ENCODE data around the gene MYO16.

Gene MYO16

DNA sequence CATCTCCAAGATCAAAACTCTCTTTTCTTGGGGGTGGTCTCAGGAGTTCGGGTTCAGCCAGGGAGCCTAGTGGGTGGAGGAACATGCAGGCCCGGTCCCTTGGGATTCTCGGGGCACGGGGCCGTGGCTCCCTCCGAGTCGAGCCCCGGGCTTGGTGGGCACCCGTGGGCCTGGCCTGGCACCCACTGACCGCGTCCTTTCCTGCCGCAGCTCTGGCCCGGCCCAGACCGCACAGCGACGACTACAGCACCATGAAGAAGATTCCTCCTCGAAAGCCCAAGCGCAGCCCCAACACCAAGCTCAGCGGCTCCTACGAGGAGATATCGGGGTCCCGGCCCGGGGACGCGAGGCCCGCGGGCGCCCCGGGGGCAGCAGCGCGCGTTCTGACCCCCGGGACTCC lies 510.6 kb downstream of the MYO16 start:
- no peak for DNase-seq

DNA sequence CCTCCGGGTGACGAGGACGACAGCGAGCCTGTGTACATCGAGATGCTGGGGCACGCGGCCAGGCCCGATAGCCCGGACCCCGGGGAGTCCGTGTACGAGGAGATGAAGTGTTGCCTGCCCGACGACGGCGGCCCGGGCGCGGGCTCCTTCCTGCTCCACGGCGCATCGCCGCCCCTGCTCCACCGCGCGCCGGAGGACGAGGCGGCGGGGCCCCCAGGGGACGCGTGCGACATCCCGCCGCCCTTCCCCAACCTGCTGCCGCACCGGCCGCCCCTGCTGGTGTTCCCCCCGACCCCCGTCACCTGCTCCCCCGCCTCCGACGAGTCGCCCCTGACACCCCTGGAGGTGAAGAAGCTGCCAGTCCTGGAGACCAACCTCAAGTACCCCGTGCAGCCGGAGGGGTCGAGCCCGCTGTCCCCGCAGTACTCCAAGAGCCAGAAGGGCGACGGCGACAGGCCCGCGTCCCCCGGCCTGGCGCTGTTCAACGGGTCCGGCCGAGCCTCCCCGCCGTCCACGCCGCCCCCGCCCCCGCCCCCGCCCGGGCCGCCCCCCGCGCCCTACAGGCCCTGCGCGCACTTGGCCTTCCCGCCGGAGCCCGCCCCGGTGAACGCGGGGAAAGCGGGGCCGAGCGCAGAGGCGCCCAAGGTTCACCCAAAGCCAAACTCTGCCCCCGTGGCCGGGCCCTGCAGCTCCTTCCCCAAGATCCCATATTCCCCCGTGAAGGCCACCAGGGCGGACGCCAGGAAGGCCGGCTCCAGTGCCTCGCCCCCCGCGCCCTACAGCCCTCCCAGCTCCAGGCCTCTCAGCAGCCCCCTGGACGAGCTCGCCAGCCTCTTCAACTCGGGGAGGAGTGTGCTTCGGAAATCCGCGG lies 511.3 kb downstream of the MYO16 start:
- DNase-seq = no peak

DNA sequence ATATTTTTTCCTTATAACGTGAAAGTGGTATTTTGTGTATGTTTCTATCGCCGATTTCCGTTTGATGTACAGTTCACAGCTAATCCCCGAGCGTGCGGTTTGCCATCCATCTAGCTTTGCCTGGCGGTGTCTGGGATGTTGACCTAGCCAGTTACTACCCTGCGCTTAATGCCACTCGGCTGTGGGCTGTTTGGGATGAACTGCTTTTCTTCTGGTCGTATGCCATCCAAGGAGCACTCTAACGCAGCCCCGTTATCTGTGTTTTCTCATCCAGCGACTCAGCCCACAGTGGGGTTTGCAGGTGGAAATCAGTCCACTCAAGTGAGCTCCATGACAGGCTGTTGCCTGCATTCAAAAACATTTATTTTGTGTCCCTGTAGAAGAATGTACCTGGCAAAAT lies 512.3 kb downstream of the MYO16 start:
- no peak for DNase-seq

DNA sequence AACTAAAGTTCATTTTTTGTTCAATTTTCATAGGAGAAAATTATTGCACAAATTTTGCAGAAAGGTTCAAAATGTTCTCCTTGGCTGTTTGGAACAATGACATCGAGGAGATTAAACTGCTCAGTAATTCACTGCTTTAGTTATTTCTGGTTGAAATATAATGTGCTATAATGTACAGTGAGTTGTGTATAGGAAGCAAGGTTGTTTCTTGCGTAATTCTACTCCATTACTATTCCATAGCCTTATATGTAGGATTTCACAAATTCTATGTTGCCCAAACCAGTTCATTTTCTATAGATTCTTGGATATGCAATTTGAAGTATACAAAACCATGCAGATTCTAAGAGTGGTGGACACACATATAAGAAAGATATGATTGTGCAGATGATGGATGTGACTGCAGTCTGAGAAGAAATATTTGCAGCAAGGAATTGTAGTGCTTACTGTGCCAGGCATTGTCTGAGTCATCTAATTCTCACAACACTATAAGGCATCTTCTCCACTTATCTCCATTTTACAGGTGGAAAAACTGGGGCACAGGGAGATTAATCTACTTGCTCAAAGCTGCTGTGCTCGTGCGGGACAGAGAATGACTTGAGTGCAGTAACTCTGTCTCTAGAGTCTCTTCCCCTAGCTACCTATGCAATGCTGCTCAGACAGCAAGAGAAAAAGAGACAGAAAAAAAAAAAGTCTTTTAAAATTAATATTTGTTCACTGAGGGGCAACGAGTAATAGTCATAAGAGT lies 515.5 kb downstream of the MYO16 start:
- DNase-seq = no peak

DNA sequence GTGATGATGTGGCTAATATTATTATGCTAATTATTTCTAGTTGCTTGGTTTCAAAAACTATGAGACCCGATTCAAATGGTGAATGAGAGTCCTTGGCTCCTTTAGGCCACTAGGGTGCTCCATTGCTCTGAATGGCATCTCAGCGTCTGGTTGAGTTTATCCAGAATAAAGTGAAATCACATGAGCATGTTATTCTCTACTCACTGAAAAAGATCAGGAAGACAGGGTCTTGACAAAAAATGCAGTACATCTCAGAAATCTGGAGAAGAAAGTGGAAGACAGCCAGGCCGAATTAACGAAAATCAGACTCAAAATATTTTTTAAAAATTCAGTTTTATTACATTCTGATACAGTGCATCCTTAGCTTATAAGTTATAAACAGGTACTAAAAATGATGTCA lies 516.2 kb downstream of the MYO16 start:
- DNase-seq = peak; percentile 42

DNA sequence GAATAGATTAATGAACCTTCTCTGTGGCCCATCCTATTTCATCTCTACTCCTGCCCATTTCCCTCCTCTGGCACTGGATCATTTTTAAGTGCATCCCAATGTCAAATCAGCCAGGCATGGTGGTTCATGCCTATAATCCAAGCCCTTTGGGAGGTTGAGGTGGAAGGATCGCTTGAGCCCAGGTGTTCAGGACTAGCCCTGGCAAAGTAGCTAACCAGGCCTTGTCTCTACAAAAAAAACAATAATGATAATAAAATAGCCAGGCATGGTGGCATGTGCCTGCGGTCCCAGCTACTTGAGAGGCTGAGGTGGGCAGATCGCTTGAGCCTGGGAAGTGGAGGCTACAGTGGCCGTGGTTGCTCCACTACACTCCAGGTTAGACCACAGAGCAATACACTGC lies 517.0 kb downstream of the MYO16 start:
- no peak for DNase-seq

DNA sequence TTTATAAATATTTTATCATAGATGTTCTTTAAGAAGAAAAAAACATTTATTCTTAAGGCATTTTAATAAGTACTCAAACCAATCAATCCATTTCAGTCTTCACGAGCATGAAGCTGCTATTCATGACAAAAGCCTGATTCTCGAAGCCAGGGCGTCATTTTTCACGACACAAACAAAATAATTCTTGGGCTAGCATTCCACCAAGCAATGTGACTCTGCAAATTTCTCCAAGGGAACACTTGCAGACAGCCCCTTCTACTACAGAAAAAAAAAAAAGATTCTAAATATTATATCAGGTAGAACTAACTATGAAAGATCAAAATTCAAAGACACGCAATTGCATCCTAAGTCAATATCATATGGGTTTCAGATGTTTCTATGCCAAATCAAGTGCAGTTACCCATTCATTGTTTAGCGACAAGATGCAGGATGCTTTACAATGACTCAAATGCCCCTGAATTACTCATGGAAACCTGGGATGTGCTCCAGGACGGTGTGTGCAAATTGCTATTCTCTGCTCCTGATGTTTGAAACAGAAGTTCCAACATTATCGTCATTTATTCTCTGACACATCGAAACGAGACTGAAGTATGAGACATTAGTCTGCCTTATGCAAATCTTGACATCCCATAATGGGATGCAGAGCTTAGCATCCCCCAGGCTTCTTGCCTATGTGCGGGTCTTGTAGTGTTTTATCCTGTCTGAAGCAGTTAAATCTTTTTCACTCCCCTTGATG lies 517.7 kb downstream of the MYO16 start:
- no peak for DNase-seq

DNA sequence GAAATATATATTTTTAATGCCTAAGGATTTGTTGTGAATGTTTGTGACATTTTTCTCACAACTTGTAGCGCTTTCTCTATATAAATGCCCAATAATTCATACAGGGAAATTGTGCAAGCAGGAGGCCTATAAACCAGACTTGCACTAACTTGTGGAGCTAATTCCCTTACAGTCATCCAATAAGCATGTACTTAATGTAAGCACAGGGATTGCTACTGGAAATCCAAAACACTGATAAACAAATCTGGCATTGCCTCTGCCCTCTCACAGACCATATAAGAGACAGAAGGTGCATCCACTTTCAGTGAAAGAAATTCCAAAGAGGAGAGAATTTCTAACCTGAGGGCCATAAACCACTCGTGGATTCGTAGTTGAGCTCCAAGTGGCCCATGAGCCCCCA lies 518.8 kb downstream of the MYO16 start:
- no peak for DNase-seq

DNA sequence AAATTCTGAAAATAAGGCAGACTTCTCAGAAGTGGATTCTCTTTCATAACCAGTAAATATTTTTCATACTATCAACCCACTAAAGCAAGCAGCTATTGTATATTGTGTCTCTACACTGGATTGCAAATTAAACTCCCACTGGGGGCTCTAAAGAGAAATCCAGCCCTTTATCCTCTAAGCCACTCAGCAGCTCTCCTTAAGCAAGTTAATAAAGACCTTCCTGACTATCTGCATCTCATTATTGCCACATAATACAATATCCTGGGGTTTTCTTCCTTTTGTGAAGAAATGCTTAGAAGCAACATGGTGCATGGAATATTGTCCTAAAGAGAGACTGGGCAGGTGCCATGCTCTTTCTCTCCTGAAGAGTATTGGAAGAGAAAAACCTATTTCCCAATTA lies 521.3 kb downstream of the MYO16 start:
- DNase-seq = no peak

DNA sequence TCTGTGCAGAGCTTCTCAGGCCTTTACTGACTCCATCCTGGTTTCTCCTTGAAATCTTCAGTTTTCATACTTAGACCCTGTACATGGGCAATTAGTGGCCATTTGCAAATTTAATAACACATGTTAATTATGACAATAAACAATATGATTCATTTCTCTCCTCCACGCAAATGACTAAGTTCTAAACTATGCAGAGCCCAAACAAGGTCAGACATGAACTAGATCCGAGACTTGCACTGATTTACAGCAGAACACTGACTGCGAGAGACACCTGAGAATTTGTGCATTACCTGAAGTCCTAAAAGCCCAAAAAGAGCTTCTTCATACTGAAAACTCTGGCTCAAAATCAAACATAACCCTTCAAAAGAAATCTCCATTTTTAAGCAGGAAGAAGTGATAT lies 521.8 kb downstream of the MYO16 start:
- DNase-seq = no peak

DNA sequence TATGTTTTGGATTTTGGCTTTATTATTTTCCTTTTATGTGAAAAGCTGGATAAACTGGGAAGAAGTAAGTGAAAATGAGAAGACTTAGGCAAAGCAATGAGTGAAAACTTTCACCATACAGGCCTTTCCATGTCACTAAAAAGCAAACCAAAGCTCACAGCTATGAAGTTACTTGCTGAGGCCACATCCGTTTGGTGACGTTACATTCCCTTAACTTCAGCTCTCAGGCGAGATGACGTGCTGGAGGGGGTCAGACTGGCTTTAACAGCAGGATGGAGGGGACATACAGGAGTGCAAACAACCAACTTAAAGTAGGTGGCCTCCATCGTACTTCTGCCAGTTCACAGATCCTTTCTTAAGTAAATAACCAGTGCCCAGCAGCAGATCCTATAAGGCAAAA lies 522.3 kb downstream of the MYO16 start:
- no peak for DNase-seq

DNA sequence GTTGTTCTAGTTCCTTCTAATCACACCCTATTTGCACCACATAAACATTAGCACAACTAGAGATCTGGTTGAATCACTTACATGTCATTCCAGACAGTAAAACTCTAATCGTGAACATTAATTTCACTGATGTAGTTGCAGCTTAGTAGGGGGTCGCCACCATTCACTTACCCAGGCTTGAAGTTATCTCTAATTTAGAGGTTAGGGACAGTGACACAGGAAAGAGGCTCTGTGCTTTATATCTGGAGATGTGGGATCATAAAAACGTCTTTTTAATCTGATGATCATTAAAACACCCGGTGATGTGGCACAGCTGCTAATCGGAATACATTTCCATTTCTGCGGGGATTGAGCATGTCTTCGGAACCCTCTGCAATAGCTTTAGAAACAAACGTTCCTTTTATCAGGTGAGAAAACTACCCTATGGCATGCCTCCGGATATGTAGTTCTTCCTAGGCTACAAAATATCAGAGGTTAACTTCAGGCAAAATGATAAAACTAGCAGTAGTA lies 523.0 kb downstream of the MYO16 start:
- no peak for DNase-seq

DNA sequence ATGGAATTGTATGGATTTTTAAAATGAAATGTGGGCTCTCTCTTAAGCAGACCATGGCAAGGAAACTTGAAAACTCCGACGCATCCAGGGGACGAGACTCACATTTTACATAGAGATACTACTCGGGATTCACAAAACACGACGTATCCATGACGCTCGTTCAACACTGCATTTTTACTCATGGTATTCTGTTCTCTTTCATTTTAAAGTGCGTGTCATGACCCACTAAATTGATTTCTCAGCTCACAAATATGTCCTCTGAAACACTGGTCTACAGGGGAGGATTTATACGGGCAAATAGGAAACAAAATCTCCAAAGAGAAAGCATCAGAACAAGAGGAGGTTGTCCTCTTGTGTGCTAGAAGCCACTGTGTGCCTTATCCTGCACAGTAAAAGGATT lies 523.5 kb downstream of the MYO16 start:
- no peak for DNase-seq

DNA sequence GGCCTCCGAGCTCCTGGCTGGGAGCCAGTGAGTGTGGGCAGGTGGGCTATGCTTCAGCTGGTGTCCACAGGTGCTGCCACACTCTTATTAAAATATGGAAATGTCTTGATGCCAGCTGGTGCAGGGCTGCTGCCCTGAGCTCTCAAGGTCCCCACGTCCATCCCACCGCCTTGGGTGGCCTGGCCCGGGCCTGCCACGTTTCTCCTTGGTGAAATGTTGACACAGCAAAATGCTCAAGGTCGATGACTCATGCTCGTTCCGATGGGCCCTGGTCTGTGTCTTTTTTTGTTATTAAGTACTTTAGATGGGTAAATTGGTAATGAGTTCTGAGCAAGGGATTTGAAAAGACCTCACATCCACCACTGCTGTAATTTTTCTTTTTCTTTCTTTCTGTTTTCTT lies 524.7 kb downstream of the MYO16 start:
- no peak for DNase-seq

DNA sequence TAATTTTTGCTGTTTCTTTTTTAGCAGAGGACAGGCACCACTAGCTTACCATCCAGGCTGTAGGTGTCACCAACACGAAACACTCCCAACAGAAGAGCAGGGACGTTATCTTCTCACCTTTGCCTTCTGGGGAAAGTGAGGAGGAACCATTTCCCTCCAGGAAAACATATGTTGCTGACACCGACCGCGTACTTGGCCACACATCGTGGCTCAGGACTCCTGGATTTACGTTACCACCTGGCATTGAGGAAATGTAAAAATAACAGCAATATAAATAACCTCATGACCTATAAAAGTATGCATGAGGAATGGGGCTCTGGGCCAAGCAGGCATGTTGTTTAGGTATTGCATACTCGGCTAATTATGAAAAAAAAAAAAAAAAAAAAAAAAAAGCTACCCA lies 525.1 kb downstream of the MYO16 start:
- no peak for DNase-seq

DNA sequence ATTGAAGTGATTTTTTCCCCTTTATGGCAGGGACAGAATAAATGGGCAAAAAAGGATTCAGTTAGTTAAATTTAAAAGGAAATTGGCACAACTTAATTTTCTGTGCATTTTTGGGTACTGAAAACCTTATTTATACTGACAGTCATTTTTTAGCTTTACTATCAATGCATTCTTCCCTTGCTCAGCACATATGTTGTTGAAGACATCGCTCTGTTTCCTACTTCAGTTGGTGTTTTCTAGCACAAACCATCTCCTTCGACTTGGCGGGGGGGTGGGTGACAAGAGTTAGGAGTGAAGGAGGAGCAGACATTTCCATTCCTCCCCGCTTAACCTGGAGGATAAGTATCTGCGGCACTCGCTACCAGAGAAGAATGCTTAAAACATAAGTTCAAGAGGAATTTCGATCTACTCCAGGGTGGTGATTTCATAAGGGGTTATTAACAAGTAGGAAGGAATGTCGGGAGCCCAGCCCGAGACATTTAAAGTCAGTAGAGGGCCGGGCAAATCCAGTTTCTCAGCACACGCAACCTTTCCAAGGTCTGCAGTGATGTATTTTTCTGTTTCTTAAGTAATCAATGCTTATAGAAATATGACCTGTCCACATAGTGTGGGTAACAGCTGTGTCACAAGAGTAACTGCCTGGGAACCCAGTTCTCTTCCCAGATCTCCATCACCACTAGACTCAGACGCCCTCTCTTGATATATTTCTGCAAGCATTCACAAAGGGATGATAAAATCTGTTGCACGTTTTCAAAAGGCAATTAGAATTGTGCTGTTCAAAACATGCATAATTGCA lies 525.8 kb downstream of the MYO16 start:
- no peak for DNase-seq

DNA sequence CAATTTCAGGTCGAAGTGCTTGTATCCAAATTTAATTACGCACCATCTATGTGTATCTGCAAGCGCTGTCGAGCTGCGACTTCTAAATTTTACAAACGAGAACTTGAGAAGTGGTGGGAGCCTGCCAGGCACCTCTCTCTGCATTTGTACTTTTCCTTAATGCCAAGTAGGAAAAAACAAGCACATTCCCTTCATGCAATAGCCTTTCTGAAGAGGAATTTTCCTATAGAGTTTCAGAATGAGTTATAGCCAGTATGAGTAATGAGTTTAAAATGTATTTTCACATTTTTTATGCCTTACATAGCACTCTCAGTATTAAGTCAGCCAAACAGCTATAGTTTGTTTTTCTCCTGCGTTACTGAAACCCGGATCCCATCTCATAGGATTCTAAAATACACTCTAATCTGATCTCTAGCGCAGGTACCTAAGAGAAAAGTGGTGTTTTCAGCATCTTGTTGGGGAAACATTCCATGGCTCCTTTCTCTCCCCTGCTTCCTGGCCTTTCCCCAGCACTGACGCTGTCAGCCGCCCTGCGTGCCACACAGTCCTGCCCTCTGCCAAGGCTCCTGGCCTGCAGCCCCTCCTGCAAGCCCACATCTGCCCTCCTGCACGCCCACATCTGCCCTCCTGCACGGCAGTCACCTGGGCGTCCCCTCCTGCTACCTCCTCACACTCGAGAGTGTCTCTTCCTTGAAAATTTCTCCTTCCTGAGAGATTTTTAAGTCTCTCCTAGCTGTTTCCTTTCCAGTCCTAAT lies 526.9 kb downstream of the MYO16 start:
- DNase-seq = no peak

DNA sequence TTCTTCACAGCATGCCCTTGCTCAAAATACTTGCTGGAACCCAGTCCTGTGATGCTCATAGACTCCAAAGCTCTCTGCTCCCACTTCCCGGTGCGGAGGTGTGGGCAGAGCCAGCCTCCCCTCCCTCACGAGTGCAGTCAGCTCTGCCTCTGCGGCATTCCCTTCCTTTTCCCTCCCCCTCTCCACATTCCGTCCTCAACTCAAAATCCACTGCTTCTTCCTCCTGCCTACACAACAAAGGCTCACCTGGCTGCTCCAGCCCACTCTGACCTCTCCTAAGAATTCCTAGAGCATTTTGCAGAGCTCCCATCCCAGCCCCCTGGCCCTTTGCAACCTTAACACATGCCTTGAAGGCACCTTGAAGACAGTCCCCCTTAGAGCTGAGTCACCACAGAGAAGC lies 527.9 kb downstream of the MYO16 start:
- no peak for DNase-seq

DNA sequence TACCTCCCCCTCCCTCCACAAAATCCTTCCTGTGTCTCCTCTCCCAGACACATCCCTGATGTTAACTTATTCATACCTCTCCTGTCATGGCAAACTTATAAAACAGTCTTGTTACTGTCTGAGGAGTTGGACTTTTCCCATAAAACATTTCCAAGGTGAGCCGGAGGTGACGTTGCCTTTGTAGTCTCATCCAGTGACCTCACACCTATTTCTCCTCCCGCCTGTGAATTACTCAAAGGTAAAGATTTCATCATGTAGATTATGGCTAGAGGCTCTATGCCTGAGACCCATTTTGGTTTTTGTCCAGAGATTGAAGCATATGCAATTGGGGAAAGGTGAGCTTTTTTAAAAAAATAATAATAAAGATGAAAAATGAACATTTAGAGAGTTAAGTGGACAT lies 529.0 kb downstream of the MYO16 start:
- no peak for DNase-seq

DNA sequence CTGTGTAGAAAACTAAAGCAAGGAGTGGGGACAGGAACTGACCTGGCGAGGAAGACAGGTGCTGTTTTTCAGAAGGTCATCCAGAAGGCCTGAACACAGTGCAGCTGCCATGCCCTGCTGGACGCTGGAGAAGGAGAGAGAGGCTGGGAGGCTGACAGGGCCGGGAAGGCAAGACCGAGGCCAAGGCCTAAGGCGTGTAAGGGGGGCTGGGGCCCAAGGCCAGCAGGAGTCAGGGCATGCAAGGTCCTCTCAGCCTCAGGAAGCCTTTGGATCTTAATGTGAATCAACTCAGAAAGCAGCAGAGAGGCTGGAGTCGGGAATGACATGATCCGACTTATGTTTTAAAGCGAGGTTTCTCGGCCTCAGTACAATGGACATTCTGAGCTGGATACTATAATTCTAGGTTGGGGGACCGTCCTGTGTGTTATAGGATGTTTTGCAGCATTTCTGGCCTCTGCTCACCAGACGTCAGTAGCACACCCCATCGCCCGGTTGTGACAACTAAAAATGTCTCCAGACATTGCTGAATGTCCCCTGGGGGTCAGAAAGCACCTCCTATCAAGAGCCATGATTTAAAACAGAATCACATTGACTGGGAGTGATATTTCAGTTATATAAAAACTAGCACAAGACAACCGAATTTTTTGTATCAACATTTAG lies 530.4 kb downstream of the MYO16 start:
- DNase-seq = no peak

DNA sequence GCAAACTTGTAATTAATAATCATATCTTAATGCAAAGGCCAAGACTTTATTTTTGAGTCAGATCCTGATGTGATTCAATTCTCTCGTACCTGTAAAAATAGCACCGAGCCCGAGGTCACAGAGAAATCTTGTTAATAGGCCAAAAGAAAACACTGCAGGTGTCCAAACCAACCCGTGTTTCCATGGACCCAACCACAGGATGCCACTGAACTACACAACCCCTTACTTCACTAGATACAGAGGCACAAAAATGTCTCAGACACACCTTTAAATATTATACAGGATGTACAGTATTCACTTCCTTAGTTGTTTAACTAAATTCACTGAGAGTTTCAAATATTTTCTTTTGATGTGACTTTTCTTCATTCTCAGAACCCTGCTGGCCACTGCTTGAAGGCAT lies 530.9 kb downstream of the MYO16 start:
- DNase-seq = no peak

All from GF-D8 (cell line).